ENCODE data around the gene SND1.

GRCh38 chr7:128093614-128094570, 441.9 kb downstream of the SND1 start:
- TF ChIP-seq TAF1 (IDR thresholded peaks at IDR 0.05; ENCODE audit: borderline replicate concordance, low read depth, low read length), result no peak
- no peak for TF ChIP-seq POLR2A (IDR thresholded peaks at IDR 0.05; ENCODE audit: low read depth, low read length)
- no peak for TF ChIP-seq POLR2AphosphoS5 (IDR thresholded peaks at IDR 0.05; ENCODE audit: low read depth, low read length)

Data from GM12892 (cell line).